Measurements from ENCODE around the gene TUBB.

- no peak for TF ChIP-seq GABPA (IDR thresholded peaks at IDR 0.05 in 1 of 2, conservative IDR thresholded peaks at IDR 0.05 in 1 of 2)
- TF ChIP-seq, protein P1, sequence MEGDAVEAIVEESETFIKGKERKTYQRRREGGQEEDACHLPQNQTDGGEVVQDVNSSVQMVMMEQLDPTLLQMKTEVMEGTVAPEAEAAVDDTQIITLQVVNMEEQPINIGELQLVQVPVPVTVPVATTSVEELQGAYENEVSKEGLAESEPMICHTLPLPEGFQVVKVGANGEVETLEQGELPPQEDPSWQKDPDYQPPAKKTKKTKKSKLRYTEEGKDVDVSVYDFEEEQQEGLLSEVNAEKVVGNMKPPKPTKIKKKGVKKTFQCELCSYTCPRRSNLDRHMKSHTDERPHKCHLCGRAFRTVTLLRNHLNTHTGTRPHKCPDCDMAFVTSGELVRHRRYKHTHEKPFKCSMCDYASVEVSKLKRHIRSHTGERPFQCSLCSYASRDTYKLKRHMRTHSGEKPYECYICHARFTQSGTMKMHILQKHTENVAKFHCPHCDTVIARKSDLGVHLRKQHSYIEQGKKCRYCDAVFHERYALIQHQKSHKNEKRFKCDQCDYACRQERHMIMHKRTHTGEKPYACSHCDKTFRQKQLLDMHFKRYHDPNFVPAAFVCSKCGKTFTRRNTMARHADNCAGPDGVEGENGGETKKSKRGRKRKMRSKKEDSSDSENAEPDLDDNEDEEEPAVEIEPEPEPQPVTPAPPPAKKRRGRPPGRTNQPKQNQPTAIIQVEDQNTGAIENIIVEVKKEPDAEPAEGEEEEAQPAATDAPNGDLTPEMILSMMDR (IDR thresholded peaks at IDR 0.05; ENCODE audit: low read depth, low read length, missing input control): no peak
- TF ChIP-seq EGR1 (IDR thresholded peaks at IDR 0.05; ENCODE audit: low read depth in 2 of 2): no peak
- no peak for TF ChIP-seq JUND (IDR thresholded peaks at IDR 0.05)
- no peak for TF ChIP-seq TAF1 (conservative IDR thresholded peaks at IDR 0.05)
- TF ChIP-seq ATF3 (IDR thresholded peaks at IDR 0.05): no peak
Observed at GRCh38 chr6:30757261-30757904, 37.2 kb downstream of the TUBB start.
